Bronchial epithelial cell (primary cell): ENCODE results near the gene STAT5B. TPM values are rescaled to one million over a fixed set of nuclear protein-coding genes. Genes with fewer than 3 reads are reported as not detected.
A peak's percentile ranks its signal among the peaks of the same experiment; 100 is the strongest.

Experiments used
- DNase-seq: peaks from one replicate; pipeline ENCODE4 v3.0.0-alpha.2; 2010; ENCODE audit warnings: low read depth
- FAIRE-seq: peaks from 2 replicates; lab custom pipeline; 2011; peaks lifted over from hg19 to GRCh38; lab: Jason Lieb, UNC
- H3K27me3 ChIP-seq: 2 replicates; pipeline ENCODE4 v1.5.1; 2011; ENCODE audit warnings: low read length; ENCODE audit not compliant: control insufficient read depth, insufficient read depth
- H3K36me3 ChIP-seq: 2 replicates; pipeline ENCODE4 v1.5.1; 2011; ENCODE audit warnings: low read length; ENCODE audit not compliant: control insufficient read depth, insufficient read depth
- H3K4me3 ChIP-seq: 2 replicates; pipeline ENCODE4 v1.5.1; 2011; ENCODE audit warnings: mild to moderate bottlenecking, low read depth, low read length, control low read depth
- CTCF ChIP-seq: IDR thresholded peaks from 2 replicates; pipeline ENCODE4 v1.5.1; 2011; ENCODE audit warnings: mild to moderate bottlenecking, moderate library complexity, low read length, control low read depth, inconsistent platforms; ENCODE audit not compliant: insufficient read depth, severe bottlenecking
- total RNA-seq: library from RNA; depleted of rRNA; stranded (reverse); fragments of >200 nt; gene quantifications from 2 replicates; pipeline ENCODE4 v1.2.1, GENCODE V29; 2014

STAT5B gene
- total RNA-seq, 1 donor from 2014 or later = 11.6 TPM

- H3K4me3 ChIP-seq = no peak overlapping the region
- no peaks in the 10 kb centered on the region for H3K36me3 ChIP-seq
- DNase-seq (no peak), FAIRE-seq (no peak)
- no peak for TF ChIP-seq CTCF
- no peaks in the 10 kb centered on the region for H3K27me3 ChIP-seq
Observed at GRCh38 chr17:42255445-42255844, 20.7 kb downstream of the STAT5B start.

- DNase-seq = no peak
- no peaks in the 10 kb centered on the region for H3K36me3 ChIP-seq
Observed at GRCh38 chr17:42253578-42253977, 22.6 kb downstream of the STAT5B start.

DNA sequence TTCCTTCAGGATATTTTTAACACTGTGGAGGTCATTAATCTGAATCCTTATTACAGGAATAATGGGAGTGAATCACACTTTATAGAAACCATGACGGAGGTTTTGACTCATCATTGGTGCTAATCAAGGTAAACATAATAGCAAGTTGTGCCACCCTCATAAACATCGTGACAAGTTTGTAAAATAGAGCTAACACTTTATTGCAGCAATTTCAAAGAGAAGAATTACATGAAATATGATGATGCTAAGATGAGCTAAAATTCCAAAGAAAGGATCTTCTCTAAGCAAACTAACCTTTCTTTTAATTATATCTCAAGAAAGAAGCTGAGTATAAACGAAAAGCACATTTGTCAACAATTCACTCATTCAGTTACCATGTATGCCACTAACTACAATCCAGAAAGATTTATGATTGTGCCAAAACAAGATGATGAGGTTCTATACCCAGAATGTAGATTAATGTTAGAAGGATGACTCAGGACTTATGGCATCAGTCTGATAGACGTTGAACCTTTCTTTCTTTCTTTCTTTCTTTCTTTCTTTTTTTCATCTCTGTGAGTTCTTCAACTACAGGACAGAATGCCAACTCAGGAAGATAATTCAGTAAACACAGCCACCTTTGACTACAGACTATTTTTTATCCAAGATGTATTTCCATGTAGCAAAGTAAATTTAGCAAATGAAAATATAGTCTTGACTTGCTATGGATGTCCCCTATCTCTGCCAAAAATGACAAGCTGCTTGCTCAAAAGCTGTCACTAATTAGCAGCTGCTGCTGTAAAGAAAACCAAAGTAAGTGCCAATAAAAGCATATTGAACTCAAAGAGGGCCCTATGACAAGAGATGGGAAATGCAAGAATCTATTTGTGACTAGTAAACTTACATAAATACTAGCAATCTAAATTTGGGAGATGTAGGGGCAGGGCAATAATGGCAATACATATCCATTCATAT, 23.3 kb downstream of the STAT5B start:
- Histone ChIP-seq H3K4me3 (no peak overlapping the region), H3K36me3 (no peaks in the 10 kb centered on the region), H3K27me3 (no peaks in the 10 kb centered on the region)
- no peak for TF ChIP-seq CTCF
- DNase-seq (peak; percentile 88), FAIRE-seq (no peak)

More at GRCh38 chr17:42253578-42253977, 22.6 kb downstream of the STAT5B start:
- no peak for FAIRE-seq
- H3K4me3 ChIP-seq = no peak overlapping the region
- TF ChIP-seq CTCF = no peak
- no peaks in the 10 kb centered on the region for H3K27me3 ChIP-seq

- DNase-seq (peak; percentile 17), FAIRE-seq (no peak)
- no peaks in the 10 kb centered on the region for H3K27me3 ChIP-seq
- TF ChIP-seq CTCF = no peak
- H3K4me3 ChIP-seq = no peak overlapping the region
- no peaks in the 10 kb centered on the region for H3K36me3 ChIP-seq
Observed at GRCh38 chr17:42251115-42251514, 25.1 kb downstream of the STAT5B start.

DNA sequence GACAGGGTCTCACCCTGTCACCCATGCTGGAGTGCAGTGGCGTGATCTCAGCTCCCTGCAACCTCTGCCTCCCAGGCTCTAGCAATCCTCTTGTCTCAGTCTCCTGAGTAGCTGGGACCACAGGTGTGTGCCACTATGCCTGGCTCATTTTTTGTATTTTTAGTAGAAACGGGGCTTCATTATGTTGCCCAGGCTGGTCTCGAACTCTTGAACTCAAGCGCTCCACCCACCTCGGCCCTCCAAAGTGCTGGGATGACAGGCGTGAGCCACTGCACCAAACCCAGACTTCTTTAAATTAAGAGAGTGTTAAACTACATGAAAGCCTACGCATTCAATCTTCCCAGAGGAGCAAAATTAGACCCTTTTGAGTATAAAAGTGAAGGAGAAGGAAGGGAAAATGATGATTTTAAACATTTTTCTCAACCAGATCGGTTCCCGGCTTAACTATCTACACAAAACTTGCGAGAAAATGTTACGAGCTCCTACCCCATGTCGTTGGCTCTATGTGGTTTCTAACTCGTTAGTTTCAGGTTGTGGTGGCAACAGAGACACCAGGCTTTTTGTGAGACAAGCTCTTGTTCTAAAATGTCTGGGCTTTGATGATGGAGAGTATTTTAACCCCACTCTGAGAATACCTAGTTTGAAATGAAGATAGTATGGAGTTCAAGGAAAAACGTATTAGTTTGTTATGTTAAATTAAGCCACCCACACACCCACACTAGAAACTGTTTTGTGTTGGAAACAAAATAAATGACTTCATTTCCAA, 26.3 kb downstream of the STAT5B start:
- TF ChIP-seq CTCF = no peak
- FAIRE-seq (no peak), DNase-seq (no peak)
- Histone ChIP-seq H3K36me3 (no peaks in the 10 kb centered on the region), H3K4me3 (no peak overlapping the region), H3K27me3 (no peaks in the 10 kb centered on the region)
